SK-MEL-5 (cell line): ENCODE results near the gene PHTF2. TPM values are rescaled to one million over a fixed set of nuclear protein-coding genes. Genes with fewer than 3 reads are reported as not detected.
"Not testable (repeated sequence)": the region's sequence is repeated elsewhere in the genome, so short reads cannot be mapped to it uniquely, and the experiment has no call there.

Experiments
- DNase-seq: peaks from one replicate; pipeline ENCODE4 v3.0.0-alpha.2; 2016; ENCODE audit warnings: low read depth, low spot score
- in situ Hi-C: cut with HindIII; loops from 2 replicates; pipeline ENCODE4 v1.10.0; 2016; ENCODE audit warnings: low sequenced_read_pairs, high pct_unique_total_duplicates, low pct_unique_long_range_greater_than_20kb
- polyA plus RNA-seq, 2 experiments: library from polyadenylated mRNA; depleted of rRNA; stranded (reverse); fragments of >200 nt; gene quantifications; 2 replicates each; pipeline ENCODE4 v1.2.3, GENCODE V29; 2015
- total RNA-seq: library from RNA; depleted of rRNA; stranded (reverse); fragments of >200 nt; shearing (Covaris generic); gene quantifications from 2 replicates; pipeline ENCODE4 v1.2.3, GENCODE V29; 2014; rRNA removed

Gene PHTF2
- total RNA-seq = 23.2 and 32.2 TPM in 2 replicates
- polyA plus RNA-seq (2015; cell fraction: cytosol; rRNA removed) = 19.9 and 24.6 TPM in 2 replicates
- 28.2 and 51.9 TPM in 2 replicates for polyA plus RNA-seq (2015; cell fraction: nucleus; rRNA removed)

DNA sequence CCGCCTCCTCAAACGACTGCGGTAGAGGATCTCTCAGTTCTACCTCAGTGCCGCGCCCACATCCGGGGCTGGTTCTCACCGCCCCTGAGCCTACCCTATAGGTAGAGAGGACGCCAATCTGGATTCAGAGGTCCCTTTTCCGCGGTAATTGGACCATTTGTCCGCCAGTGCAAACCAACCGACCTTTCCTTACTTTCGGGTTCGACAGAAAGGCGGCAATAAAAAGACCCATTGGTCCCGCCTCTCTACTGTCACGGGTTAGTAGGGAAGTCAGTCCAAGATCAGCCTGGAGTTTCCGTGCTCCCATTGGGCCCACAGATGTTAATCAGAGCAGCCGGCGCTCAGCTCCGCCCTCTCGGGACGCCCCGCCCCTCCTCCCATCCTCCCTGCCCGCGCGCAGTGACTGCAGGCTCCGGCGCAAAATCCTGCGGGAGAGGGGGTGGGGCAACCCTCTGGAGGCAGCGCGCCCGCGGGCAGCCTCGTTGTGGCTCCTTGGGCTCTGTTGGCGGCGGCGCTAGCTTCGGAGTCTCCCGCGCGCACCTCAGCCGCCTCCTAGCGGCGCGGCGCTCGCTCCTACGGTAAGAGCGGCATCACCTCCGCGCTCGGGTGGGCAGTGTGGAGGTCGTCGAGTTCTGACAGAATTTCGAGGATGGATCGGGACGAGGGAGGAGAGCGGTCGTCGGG, at the start of gene PHTF2, which contains the start of gene TMEM60:
PHTF2 (plus strand) TSS at position 380 of the 684 bp plus-strand sequence.
TMEM60 (minus strand) TSS at position 41 of the 684 bp plus-strand sequence. CDS start 4,061 bp downstream, outside the sequence.
- in situ Hi-C loops = no loop called here
- DNase-seq = peak; percentile 100

DNA sequence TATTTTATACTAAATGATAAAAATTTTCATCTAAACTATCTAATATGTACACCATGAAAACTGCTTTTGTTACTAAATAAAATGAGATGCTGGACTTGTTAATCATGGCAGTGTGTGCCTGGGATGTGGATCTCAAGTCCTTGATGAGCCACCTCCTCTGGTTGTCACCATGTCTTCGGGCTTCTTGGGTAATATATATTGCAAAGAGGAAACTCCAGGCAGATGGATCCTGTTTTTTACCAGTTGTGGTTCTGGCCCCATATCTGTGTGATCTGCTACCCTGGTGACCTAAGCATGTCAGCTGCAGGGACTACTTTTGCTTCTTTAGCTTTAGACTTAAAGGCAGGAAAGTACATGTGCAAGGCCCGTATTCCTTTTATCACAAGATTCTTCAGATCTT, 46.6 kb upstream of the PHTF2 start:
- in situ Hi-C loops = no loop called here
- no peak for DNase-seq

DNA sequence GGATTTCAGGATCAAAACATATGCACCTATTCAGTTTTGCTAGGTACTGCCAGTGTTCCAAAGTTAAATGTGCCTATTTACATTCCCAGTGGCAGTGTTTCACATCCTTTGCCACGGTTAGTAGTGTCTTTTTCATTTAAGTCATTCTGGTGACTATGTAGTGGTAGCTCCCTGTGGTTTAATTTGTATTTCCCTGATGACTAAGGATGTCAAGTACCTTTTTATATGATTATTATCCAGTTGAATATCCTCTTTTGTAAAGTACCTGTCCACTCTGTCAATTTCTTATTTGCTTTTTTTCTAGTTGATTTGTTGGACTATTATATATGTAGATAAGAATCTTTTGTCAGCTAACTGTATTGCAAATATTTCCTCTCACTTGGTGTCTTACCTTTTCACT, 45.4 kb upstream of the PHTF2 start:
- no peak for DNase-seq
- in situ Hi-C loops = no loop called here

DNA sequence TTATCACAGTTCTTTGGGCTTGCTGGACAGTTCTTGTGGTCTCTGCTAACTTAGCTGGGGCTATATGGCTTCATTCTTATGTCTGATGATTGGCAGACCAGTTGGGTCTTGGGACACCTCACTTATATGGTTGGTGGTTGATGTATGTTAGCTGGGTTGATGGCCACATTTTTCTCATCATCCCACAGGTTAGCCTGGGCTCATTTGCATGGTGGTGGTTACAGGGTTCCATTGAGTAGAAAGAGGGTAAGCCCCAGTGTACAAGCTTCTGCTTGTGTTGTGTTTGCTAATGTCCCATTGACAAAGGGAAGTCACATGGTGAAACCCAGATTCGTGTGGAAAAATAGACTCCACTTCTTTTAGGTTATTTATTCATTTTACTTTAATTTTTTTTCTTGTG, 41.0 kb upstream of the PHTF2 start:
- in situ Hi-C loops = no loop called here
- no peak for DNase-seq

DNA sequence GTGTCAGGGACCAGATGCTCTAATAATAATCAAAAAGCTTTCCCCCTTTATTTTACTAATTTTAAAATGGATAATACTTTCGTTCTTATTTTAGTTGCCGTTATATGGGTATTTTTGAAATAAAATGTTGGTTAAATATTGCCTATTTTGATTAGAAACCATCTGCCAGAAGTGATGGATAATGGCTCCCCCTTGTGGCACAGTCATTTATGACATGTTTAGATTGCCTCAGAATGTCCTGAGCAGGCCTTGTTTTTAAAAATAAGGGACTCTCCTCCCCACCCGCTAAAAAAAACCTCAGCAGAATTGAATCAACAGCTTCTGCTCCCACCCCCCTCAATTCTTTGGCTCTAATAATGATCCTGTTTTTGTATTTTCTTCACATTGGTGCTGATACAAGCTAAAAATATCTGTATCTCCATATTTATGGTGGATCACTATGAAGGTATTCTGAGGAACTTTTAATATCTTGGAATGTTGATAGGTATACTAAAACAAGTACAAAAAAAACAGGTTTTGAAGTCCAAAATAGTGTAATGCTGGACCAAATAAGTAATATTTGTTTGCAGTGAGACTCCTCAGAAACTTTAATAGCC, 39.2 kb upstream of the PHTF2 start:
- in situ Hi-C loops = no loop called here
- DNase-seq = peak; percentile 81

DNA sequence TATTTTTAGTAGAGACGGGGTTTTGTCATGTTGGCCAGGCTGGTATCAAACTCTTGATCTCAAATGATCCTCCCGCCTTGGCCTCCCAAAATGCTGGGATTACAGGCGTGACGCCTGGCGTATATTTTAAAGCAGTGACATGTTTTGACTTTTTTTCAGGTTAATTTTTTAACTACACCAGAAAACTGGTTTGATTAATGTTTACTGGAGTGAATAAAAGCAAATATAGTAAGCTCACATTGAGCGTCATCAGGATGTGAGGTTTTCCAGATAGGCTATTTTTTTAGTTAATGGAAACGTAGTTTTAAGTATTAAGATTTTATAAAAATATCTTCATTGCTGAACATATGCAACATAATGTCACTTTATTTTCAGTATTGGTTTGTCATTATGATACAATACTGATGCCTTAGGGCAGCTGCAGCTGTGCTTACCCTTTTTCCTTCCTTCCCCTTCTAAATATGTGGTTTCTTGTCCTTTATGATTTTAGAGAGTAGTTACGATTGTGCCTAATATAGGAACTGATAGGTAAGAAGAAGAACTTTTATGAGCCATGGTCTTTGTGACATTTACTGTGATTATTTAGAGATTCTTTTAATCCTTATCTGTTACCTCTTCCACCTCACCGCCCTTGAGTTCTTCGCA, 37.6 kb upstream of the PHTF2 start:
- in situ Hi-C loops = no loop called here
- no peak for DNase-seq

DNA sequence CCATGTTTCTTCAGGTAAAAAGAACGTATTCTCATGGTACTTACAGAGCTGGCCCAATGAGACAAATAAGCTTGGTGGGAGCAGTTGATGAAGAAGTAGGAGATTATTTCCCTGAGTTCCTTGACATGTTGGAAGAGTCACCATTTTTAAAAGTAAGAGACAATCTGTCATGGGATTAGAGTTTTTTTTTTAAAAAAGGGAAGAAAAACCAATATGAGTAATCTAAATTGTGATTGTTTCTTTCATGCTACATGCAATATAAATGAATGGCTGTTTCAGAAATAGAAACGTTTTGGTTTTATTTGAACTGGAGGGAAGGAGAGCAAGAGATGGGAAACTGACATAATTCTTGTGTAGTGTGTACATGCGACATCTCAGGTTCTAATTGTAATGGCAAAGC, 33.1 kb upstream of the PHTF2 start:
- in situ Hi-C loops = no loop called here

DNA sequence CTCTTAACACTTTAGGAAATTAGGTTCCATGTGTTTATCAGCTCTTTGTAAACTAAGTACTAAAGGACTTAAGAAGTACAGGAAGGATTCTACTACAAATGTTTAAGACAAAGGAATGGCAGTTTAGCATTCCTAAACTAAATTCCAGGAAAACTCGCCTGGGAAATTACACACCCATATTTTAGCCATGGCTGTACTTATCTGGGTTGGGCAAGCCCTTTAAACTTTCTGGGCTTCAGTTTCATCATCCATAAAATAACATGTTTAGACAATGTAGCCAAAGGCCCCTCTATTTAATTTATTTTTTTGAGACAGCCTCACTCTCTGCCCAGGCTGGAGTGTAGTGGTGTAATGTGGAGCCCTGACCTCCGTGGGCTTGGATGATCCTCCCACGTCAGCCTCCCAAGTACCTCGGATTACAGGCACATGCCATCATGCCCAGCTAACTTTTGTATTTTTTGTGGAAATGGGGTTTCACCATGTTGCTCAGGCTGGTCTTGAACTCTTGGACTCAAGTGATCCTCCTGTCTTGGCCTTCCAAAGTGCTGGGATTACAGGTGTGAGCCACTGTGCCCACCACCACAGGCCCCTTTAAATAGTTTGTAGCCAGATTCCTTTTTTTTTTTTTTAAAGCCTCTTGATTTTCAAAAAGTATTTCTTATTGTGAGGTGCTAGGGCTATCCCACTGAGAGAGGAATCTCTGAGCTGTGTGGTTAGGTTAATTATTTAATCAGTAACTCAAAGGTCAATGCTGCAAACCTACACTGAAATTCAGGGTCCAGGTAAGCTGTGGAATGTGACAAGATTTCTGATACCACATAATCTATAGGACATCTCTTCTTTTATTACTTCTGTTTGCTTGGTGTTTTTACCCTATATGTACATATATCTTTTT, 32.4 kb upstream of the PHTF2 start:
- in situ Hi-C loops = no loop called here

More for the DNA sequence above, 33.1 kb upstream of the PHTF2 start:
- no peak for DNase-seq

DNA sequence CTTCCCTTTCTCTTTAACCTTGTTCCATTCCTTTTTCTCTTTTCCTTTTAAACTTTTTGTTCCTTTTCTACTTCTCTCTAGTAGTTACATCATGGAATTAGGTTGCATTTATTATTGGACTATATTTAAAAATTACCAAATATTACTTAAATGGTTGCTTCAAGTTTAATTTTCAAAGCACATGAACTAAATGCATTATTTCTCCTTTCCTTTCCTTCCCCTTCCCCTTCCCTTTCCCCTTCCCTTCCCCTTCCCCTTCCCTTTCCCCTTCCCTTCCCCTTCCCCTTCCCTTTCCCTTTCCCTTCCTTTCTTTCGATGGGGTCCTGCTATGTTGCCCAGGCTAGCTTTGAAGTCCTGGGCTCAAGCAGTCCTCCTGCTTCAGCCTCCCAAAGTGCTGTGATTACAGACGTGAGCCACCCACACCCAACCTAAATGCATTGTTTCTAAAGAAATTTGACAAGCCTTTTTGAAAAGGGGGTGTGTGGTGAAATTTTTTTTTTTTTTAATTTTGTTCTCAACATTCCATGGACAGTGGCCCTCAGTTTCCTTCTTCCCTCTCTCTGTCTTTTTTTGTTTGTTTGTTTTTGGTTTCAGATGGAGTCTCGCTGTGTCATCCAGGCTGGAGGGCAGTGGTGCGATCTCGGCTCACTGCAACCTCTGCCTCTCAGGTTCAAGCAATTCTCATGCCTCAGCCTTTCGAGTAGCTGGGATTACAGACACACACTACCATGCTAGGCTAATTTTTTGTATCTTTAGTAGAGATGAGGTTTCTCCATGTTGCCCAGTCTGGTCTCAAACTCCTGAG, 31.6 kb upstream of the PHTF2 start:
- no peak for DNase-seq
- in situ Hi-C loops = no loop called here

More for the DNA sequence above, 32.4 kb upstream of the PHTF2 start:
- DNase-seq = no peak

DNA sequence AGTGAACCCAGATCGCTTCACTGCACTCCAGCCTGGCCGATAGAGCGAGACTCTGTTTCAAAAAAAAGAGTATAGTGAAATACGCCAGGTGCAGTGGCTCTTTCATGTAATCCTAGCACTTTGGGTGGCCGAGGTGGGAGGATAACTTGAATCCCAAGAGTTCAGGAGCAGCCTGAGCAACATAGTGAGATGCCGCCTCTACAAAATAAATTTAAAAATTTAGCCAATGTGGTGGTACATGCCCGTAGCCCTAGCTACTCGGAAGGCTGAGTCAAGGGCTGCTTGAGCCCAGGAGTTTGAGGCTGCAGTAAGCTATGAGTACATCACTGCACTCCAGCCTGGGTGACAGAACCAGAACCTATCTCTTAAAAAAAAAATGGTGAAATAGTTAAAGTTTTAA, 28.3 kb upstream of the PHTF2 start:
- no peak for DNase-seq
- in situ Hi-C loops = no loop called here

DNA sequence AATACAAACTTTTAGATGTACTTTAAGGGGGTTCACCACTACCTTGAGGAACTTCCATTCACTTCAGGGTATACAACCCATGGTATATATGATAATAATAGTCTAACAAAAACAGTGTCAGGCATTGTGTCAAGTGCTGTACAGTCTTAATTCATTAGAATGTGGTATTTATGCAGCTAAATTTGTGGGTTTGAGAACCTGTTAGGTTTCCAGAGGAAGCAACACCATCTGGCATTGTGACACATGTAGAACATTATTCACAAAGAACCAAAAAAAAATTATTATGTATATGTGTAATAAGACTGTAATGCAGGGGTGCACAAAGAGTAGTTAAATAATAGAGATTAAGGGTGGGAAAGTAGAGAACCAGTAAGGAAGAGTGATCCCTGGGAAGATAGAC, 26.7 kb upstream of the PHTF2 start:
- DNase-seq = no peak
- in situ Hi-C loops = no loop called here

DNA sequence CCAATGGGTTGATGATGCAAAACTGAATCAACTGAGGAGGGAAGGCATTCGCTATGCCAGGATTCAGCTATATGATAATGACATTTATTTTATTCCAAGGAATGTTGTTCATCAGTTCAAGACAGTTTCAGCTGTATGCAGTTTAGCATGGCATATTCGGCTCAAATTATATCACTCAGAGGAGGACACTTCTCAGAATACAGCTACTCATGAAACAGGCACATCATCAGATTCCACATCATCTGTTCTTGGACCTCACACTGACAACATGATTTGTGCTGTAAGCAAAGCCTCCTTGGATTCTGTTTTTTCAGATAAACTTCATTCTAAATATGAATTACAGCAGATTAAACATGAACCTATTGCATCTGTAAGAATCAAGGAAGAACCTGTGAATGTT, 20.0 kb upstream of the PHTF2 start:
- DNase-seq = no peak
- in situ Hi-C loops = no loop called here

DNA sequence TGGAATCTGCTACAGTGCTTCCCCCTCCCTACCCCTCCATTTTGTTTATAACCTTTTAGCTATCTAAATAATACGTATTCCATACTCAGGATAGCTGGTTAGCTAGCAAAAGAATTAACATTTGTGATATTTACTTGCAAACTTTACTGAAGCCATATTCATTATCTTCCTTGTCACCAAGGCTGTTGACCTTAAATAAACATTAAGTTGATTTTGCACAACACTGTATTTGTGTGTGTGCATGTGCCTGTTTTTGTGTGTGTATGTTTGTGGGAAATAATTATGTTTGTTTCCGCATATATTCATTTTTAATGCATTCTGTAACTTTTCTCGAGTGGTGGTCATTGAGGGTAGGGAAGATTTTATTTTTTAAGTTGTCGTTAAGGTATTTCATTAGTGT, 16.2 kb upstream of the PHTF2 start:
- DNase-seq = no peak
- in situ Hi-C loops = no loop called here

DNA sequence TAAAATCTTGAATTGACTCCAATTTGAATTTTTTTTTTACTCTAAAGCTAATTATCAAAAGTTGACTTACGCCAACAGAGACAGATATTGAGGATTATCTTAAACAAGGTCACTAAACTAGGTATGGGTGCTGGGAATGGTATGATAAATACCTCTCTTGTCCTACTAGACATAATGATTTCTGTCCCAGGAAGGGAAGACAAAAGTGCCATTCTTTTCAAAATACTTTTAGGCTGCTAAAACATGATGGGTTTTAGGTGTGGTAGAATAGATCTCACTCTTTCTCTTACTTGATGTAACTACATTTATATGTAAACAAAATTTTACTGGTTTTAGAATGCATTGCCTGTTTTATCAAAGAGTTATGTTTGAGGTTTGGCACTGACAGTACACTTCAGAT, 15.5 kb upstream of the PHTF2 start:
- in situ Hi-C loops = no loop called here

DNA sequence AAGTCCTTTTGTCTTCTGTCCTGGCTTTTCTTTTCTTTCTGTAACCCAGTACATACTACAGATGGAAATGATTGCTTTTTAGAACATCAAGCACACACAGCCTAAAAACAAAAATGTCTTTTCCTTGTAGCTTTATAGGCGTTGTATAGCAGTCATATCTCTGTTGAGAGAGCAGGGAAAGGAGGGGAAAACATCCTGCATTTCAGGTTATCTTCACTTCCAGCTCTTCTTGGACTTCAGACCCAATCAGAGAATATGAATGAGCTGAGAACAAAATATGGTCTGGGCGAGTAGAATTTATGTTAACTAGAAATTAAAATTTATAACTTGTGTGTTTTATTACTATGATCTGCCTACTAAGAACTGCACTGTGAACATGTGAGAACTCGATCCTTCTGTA, 15.0 kb upstream of the PHTF2 start:
- DNase-seq = no peak
- in situ Hi-C loops = no loop called here

More for the DNA sequence above, 15.5 kb upstream of the PHTF2 start:
- DNase-seq = peak; percentile 65

DNA sequence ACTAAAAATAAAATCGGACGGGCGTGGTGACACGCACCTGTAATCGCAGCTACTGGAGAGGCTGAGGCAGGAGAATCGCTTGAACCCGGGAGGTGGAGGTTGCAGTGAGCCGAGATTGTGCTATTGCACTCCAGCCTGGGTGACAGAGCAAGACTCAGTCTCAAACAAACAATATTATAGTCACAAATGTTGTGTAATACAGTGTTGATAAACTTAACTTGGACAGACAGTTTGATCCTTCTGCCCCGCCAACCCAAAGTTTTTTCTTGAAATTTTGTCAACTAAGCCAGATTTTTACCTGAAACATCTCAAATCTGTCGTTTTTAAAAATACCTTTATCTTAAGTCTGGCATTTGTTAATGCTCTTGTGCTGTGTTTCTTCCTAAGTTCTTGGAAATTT, 14.1 kb upstream of the PHTF2 start:
- in situ Hi-C loops, DNase-seq: not testable (repeated sequence)

DNA sequence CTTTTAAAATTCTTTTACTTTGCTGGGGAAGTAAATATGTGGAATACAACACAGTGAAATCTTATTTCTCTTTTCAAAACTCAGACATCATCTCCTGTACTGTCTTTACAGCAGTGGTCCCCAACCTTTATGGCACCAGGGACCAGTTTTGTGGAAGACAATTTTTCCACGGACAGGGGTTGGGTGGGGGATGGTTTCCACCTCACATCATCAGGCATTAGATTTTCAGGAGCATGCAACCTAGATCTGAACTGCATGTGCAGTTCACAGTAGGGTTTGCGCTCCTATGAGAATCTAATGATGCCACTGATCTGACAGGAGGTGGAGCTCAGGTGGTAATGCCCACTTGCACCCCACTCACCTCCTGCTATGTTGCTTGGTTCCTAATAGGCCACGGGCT, 12.6 kb upstream of the PHTF2 start:
- DNase-seq = no peak
- in situ Hi-C loops = no loop called here
